Peyer's patch (tissue), 4 donors: ENCODE measurements around the gene DACH1. TPM values are rescaled to one million over a fixed set of nuclear protein-coding genes. Genes with fewer than 3 reads are reported as not detected.

ENCODE experiments used
- DNase-seq, 3 donors: peaks; one replicate each; pipeline ENCODE4 v3.0.0-alpha.2; 2017 to 2019
- H3K27ac ChIP-seq, 4 donors: fragments of 200-600 bp; sonication (generic); one replicate each; pipeline ENCODE4 v1.5.1; 2016 to 2019
- H3K27me3 ChIP-seq, 2 donors: fragments of 200-600 bp; sonication (generic); one replicate each; pipeline ENCODE4 v1.5.1; 2019
- H3K36me3 ChIP-seq, 3 donors: fragments of 200-600 bp; sonication (generic); one replicate each; pipeline ENCODE4 v1.5.1; 2016 to 2019
- H3K4me1 ChIP-seq, 4 donors: fragments of 200-600 bp; sonication (generic); one replicate each; pipeline ENCODE4 v1.5.1; 2016 to 2019
- H3K4me3 ChIP-seq, 4 donors: fragments of 200-600 bp; sonication (generic); 1 replicate in 3 of 4; 2 replicates in 1 of 4; pipeline ENCODE4 v1.5.1; 2016 to 2019; ENCODE audit warnings: mild to moderate bottlenecking in 1 of 4
- H3K9me3 ChIP-seq, 4 donors: fragments of 200-600 bp; sonication (generic); one replicate each; pipeline ENCODE4 v1.5.1; 2016 to 2019; ENCODE audit warnings: mild to moderate bottlenecking in 1 of 4
- POLR2A ChIP-seq, 2 donors: fragments of 450-650 bp; IDR thresholded peaks; one replicate each; pipeline ENCODE4 v1.5.1; 2017; ENCODE audit warnings: antibody characterized with exemption in 2 of 2, mild to moderate bottlenecking in 2 of 2, moderate library complexity in 2 of 2
- total RNA-seq, 4 donors: library from RNA; depleted of rRNA; stranded (reverse); fragments of >200 nt; gene quantifications; one replicate each; pipeline ENCODE4 v1.1.0, GENCODE V29; 2016
- TF ChIP-seq, protein P1 (sequence below), 6 experiments: fragments of 450-650 bp in 4 of 6; fragments of 200-600 bp in 2 of 6; sonication (generic) in 1 of 6; IDR thresholded peaks; one replicate each; pipeline ENCODE4 v1.5.1; 2017 to 2019; ENCODE audit warnings: antibody characterized with exemption in 6 of 6, mild to moderate bottlenecking in 3 of 6, moderate library complexity in 1 of 6

The DACH1 gene
- total RNA-seq, 4 donors from 2014 or later = 15.2 to 63.5 (median 24.4) TPM

DNA sequence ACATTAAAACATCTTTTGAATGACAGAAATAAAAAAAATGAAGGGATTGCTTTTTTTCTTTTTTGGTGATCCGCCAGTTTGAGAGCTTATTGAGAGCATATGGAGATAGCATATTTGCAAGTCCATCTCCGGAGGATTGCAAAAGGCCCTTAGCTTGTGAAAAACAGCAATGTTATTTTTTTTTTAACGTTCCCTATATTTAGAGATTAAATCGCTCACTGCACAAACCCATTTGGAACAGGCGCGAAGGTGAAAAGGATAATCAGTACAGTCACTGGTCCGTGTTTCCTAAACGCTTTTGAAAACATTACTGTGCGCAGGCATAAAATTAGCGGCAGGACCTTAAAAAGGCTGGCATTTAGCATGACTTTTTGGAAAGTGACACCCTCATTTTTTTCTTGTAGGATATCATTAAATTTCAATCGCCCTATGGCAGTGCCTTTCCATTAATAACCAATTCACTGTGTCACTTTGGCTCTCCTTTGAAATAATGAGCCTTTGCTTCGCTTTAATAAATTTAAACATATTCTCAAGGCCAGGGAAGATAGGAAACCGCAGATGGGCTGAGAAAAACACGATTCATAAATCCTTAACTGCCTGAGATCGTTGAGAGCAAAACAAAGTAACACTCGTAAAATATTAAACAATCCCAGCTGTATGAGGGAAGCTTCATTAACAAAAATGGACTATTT, 342.2 kb downstream of the DACH1 start:
- peaks cover 0 to 4% (median 0%) of the 10 kb centered on the region in 4 donors for H3K4me1 ChIP-seq
- no peak overlapping the region for H3K27ac ChIP-seq
- H3K4me3 ChIP-seq = no peak overlapping the region
- H3K36me3 ChIP-seq = no peaks in the 10 kb centered on the region
- no peak for TF ChIP-seq POLR2A (IDR thresholded peaks at IDR 0.05)
- TF ChIP-seq, protein P1, sequence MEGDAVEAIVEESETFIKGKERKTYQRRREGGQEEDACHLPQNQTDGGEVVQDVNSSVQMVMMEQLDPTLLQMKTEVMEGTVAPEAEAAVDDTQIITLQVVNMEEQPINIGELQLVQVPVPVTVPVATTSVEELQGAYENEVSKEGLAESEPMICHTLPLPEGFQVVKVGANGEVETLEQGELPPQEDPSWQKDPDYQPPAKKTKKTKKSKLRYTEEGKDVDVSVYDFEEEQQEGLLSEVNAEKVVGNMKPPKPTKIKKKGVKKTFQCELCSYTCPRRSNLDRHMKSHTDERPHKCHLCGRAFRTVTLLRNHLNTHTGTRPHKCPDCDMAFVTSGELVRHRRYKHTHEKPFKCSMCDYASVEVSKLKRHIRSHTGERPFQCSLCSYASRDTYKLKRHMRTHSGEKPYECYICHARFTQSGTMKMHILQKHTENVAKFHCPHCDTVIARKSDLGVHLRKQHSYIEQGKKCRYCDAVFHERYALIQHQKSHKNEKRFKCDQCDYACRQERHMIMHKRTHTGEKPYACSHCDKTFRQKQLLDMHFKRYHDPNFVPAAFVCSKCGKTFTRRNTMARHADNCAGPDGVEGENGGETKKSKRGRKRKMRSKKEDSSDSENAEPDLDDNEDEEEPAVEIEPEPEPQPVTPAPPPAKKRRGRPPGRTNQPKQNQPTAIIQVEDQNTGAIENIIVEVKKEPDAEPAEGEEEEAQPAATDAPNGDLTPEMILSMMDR (IDR thresholded peaks at IDR 0.05) = no peak
- no peak for DNase-seq
- no peaks in the 10 kb centered on the region for H3K9me3 ChIP-seq
- H3K27me3 ChIP-seq = no peaks in the 10 kb centered on the region

DNA sequence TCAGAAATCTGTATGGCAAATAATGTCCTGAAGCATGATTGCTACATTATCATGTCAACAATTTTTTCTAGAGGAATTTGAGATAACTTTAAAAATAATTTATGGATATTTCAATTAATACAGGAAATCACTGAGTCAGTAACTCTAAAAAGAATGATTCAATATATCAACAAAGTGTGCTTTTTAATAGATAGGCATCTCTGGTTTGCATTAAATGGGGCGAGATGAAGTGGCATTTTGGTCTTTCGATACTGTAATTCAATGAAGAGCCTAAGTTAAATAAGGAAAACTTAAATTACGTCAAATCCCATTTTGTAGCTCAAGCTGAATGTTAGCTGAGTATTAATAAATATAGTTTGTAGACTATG, 342.8 kb downstream of the DACH1 start:
- Histone ChIP-seq H3K4me1 (peaks cover 0 to 4% (median 0%) of the 10 kb centered on the region in 4 donors), H3K4me3 (no peak overlapping the region), H3K36me3 (no peaks in the 10 kb centered on the region), H3K27ac (no peak overlapping the region), H3K9me3 (no peaks in the 10 kb centered on the region), H3K27me3 (no peaks in the 10 kb centered on the region)
- TF ChIP-seq, protein P1 (IDR thresholded peaks at IDR 0.05) = no peak
- no peak for TF ChIP-seq POLR2A (IDR thresholded peaks at IDR 0.05)
- DNase-seq = no peak

DNA sequence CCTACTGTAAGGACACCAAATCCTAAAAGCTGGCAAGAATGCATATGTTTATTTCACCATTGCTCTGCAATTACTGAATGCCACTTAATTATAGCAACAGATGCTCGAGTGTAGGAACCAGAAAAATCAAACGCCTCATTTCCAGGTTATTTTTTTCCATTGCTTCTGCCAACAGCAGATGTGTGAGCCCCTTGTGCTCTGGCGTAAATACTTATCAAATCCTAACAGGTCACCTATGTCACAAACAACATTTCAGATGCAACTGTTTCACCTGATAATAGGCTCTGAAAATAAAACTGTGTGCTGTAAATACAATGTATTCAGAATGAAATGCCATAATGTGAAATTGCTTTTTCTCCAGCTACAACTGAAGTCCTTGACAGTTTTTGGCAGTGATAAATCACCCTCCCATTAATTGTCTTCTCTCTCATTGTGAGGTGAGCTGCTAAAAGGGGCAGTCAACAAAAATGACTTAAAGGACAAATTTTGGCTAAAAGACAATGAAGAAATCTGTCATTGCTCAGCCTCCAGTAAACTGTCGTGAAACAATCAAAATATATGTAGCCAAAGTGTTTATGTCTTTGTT, 344.0 kb downstream of the DACH1 start:
- TF ChIP-seq, protein P1 (IDR thresholded peaks at IDR 0.05) = no peak
- TF ChIP-seq POLR2A (IDR thresholded peaks at IDR 0.05) = no peak
- H3K4me3 ChIP-seq = no peak overlapping the region
- H3K27me3 ChIP-seq = no peaks in the 10 kb centered on the region
- no peak for DNase-seq
- H3K4me1 ChIP-seq = peaks cover 0 to 4% (median 0%) of the 10 kb centered on the region in 4 donors
- no peak overlapping the region for H3K27ac ChIP-seq
- no peaks in the 10 kb centered on the region for H3K36me3 ChIP-seq
- H3K9me3 ChIP-seq = no peaks in the 10 kb centered on the region

DNA sequence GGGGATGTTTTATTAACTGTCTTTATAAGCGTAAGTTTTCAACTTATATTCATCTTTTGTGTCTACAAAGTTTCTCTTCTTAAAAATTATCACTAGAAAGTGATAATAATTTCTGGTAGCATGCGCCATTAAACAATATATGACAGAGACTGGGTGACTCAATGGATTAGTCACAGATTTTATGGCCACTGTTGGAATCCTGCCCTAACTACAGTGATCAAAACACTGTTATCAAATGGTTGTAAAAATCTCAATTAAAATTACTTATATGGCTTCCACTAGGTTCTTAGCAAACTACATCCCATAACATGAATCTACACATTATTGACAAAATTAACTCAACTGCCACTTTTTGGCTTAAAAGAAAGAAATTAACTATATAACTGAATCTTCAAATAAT, 350.0 kb downstream of the DACH1 start:
- H3K27ac ChIP-seq = no peak overlapping the region
- peaks cover 0 to 4% (median 0%) of the 10 kb centered on the region in 4 donors for H3K4me1 ChIP-seq
- TF ChIP-seq, protein P1 (IDR thresholded peaks at IDR 0.05) = peak in 1 of 6 experiments; percentile 1
- no peak for TF ChIP-seq POLR2A (IDR thresholded peaks at IDR 0.05)
- H3K4me3 ChIP-seq = no peak overlapping the region
- H3K27me3 ChIP-seq = no peaks in the 10 kb centered on the region
- H3K36me3 ChIP-seq = no peaks in the 10 kb centered on the region
- H3K9me3 ChIP-seq = no peaks in the 10 kb centered on the region
- peak in 1 of 3 donors; percentile 56 for DNase-seq

DNA sequence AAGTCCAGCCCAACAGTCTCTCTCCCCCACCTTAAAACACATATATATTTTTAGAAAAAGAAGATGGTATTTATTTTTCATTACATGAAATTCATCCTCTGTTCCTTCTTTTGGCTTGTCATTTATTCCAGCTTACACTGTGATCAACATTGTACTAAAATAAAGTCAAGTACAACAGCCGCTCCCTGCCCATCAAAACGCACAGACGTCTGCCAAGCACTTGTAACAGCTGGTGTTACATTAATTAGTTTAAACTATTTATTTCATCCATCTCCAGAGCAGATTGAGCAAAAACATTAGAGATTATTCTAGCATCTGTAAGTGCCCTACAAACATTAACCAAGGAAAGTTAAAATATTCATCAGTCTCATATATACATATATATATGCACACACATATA, 350.5 kb downstream of the DACH1 start:
- no peaks in the 10 kb centered on the region for H3K9me3 ChIP-seq
- no peak overlapping the region for H3K4me3 ChIP-seq
- H3K27ac ChIP-seq = no peak overlapping the region
- peaks cover 0 to 4% (median 0%) of the 10 kb centered on the region in 4 donors for H3K4me1 ChIP-seq
- no peak for DNase-seq
- no peaks in the 10 kb centered on the region for H3K36me3 ChIP-seq
- no peaks in the 10 kb centered on the region for H3K27me3 ChIP-seq
- TF ChIP-seq, protein P1 (IDR thresholded peaks at IDR 0.05) = no peak
- no peak for TF ChIP-seq POLR2A (IDR thresholded peaks at IDR 0.05)
